HG03175 (cell line): ENCODE data around the gene CCDC82.

ENCODE experiments used
- ATAC-seq: cut with Tn5 transposase; IDR thresholded peaks from one replicate; pipeline ENCODE4 v1.9.1; 2021; ENCODE audit warnings: mild to moderate bottlenecking, moderate library complexity; ENCODE audit not compliant: unreplicated experiment

The CCDC82 gene

DNA sequence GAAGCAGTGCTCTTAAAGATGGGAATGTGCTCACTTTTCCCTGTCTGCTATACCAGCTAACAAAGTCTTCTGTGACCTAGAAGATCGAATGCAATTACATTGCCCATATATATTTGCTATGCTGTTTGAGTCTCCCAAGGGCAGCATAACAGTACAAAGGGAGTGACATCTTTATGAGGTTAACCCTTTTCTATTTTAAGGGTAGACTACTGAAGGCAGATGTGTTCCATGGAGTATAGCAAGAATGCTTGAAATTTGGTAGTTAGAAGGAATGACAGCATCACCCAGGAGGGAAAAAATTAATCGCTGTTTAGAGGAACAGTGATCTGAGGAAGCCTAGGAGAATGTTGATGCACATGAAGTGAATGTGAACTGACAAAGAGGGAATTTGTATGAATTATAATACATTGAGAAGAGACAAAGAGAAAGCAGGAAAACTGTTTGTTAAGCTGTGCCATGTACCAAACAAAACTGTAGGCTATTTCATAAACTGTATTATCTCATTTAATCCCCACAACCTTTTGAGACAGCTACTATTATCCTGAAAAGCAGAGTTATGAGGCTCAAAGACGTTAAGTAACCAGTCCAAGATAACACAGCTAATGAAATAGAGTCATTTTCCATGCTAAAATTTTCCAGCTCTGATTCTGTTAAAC is 59.7 kb downstream of the CCDC82 start:
- ATAC-seq: no peak

DNA sequence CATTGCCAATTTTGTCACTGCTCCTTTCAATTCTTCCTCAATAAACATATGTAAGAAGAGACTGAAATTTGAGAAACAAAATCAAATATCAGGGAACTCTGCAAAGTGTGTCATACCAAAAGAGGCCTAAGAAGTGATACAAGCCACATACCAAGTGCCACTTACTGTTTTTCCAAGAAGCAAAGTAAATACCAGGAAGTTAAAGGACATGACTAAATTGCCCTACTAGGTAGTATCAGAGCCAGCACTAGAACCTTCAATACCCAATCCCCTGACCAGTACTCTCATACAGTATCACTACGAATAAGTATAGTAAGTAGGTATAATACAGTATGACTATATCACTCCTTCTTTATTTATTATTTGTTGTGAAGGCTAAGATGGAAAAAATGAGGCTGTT is 60.3 kb downstream of the CCDC82 start:
- no peak for ATAC-seq

DNA sequence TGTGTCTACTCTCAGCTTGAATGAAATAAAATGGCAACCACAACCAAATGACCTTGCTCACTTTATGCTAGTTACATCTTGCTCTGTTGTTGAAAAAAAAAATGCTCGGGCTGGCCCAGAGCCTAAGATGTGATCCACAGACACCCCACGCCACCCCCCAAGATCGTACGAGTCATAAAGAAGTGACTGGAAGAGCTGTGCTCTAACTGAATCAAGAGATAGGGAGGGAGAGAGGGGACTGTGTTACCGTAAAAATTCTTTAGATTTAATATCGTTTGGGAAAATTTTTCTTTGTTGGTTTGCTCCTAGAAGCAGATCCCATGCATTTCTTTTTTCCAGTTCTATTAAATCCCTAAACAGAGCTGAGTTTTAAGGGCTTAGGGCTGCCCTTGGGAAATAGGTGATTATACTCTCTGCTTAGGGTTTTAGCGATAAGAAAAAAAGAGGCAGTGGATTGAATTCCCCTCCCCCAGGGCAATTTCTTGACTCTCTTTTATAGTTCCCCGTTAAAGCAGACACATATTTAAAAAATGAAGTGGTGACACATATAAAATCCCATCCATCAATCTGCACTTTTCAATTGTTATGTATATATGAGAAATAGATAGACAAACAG is 61.2 kb downstream of the CCDC82 start:
- ATAC-seq: no peak

DNA sequence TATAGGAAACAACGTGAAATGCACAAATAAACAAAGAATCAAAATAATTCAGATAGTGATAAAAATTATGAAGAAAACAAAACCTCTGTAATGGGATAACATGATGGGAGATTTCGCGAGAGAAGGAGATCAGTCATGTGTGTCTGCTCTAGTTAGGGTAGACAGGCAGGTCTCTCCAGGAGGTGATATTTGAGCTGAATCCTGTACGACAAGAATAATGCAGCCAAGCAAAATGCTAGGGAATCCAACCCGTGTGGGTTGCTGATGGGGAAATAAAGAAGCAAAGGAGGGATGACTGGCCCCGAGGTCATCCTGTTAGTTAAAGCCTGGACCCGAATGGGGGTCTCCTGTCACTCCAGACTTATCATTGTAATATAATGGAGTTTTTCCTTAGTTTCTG is 62.8 kb downstream of the CCDC82 start:
- no peak for ATAC-seq

DNA sequence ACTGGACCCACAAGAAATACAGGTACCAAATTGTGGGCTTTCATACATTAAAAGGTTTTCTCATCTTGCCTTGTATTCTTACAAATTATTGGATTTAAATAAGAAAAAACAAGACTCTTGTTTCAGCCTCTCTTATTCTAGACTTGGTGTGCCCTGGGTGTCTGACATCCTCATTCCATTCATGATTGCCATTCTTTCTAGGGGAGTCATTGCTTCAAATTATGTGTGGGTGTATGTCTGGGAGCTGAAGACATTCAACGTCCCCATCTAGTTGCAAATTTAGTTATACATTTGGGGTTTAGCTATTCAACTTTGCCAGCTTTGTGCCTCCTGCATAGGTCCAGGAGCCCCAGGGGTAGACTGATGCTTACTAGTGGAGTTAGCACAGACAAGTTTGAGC is 64.8 kb downstream of the CCDC82 start:
- no peak for ATAC-seq

DNA sequence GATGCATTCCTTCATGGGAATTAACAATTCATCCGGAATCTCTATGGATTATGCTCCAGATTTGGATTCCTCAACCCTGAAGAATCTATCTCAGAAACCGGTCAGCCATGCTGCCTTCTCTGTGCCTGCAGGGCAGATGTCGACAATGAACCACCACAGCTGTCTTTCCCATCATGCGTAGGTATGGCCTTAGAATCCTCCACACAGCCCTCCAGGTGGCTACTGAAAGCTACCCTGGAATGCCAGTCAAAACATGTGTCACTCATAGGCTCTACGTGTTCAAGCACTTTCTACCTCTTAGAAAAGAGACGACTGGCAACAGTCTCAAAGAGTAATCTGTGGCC is 66.1 kb downstream of the CCDC82 start:
- ATAC-seq: no peak

DNA sequence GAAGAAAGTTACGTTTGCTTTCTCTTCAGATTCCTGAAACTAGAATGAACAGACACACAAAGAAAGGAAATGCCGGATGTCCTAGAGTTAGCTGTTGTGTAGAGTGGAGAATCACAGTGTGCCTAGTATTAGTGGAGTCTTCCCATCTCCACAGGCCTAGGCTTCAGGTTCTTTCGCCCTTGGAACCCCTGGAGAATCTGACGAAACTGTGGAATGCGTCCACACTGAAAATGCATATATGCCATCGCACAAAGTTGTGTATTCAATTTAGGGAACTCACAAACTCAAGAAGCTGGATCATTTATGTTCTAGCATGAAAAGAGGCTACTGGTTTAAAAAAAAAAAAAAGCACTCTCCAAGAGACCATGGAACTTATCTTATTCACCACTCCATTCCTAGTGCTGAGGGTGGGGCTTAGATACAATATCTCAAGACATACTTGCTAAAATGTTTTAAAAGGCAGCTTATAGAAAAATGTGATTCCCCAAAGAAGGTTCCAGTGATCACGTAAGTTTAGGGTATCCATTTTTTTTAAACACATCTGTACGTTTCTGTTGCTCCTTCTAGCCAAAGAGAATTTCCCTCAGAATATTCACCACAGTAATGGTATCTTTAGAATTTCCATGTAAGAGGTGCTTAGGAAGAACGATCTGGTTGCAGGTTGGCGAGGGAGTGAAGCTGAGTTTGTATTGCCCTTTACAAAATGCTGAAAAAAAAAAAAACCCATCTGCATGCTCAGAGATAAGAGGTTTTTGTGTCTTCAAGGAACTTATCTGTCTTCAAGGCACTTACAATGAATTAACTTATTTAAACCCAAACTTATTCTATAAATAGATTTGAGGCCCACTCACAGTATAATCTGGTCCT is 66.7 kb downstream of the CCDC82 start:
- ATAC-seq: no peak

DNA sequence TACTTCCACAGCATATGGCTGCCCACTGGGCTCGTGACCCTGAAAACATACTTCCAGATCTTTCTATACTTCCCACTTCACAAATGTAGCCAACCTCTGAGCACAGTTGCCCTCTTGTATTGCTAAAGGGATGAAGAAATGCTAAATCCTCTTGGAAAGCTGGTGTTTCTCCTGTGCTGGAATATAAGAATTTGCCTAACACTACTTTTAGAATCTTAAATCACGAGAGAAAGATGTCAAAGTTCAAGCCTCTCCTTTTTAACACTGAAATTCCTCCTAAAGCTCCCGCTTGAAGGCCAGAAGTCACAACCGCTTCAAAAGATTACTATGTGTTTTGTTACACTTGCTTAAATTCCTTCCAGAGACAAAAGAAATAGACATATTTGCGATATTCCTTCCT is 68.6 kb downstream of the CCDC82 start:
- ATAC-seq: no peak

DNA sequence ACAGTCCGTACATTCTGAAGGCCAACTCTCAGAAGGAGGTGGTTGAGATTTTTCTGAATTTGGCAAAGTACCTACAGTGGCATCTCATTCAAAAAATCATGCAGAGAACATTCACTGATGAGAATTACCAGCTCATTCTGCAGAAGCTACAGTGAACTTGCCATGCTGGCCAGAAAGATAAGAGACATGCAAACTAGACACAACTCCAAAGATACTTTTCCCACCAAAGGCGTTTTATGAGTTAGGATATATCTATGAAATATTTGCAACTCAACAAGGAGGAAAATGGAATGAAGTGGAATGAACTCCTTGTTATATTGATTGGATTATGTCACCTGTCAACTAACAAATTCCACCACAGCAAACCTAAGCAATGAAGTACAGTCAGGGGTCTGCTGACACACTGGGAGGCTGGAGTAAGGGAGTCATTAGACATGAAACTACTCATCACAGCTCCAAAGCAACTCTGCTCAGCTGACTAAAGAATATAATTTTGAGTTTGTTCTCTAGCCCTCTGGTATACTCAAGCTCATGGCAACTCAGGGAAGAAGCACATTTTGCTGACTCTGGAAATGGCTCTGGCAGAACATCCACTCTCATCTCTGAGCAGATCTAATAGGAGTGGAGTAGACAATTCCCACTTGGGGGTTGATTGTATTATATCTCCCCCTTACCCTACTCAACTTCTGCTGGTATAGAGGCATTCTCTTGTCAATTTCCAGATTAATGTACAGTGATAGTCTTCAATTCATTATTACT is 69.6 kb downstream of the CCDC82 start:
- no peak for ATAC-seq

DNA sequence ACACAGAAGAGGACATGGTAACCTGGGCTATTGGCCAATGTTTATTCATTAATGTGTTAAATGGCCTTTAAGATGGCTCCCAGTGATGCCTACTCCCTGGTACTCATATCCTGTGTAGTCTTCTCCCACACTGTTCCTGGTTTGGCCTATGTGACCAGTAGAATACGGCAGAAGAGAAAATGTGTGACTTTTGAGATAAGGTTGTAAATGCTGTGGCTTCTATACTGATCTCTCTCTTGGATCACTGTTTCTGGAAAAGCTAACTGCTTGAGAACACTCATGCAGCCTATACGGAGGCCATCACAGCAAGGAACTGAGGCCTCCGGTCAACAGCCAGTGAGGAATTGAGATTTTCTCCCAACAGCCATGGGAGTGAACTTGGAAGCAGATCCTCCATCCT is 70.9 kb downstream of the CCDC82 start:
- no peak for ATAC-seq

DNA sequence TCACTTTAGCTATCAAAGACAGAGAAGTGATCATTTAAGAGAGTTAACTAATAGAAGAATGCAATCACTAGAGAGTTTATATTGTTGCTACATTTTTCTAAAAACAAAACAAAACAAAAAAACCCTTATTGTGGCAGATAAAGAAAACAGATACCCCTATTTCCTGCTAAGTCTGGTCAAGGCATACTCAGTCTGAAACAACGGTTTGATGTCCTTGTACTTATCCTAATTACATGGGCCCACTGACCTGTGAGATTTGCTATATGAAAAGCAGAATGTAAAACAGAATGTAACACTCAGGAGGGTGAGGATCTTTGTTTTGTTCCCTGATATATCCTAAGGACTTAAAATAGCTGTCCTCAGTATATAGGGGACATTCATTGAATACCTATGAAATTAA is 71.3 kb downstream of the CCDC82 start:
- ATAC-seq: no peak

DNA sequence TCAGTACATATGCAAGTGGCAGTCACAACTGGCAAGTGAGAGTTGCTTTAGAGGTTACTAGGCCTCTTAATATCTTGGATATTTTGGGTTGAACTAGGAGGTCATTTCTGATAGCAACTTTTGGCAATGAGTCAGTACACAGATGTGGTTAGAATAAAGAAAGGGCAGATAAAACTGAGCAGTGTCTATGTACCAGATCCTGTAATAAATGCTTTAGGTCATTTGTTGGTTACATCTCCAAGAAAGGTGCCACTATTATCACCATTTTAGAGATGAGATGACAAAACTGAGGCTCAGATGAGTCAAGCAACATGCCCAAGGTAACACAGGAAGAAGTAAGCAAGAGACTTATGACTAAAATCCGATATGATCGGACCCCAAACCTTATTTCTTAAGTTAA is 71.7 kb downstream of the CCDC82 start:
- ATAC-seq: no peak

DNA sequence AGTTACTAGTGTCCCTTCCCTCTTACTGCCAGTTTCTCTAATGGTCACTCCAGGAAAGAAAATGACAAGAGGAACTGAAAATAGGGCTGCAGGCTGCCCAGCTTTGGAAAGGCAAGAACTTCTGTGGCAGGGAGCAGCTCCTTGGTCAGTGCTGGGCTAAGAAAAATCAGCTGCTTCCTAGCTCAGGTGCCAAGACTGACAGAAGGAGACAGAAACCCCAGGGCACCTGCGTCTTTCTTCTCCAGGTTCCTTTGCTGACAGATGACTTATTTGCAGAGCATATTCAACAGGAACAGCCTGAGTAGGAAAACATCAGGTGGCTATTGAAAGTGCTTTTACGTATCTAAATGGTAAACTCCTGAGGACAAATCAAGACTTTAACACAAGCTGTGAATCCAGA is 72.1 kb downstream of the CCDC82 start:
- no peak for ATAC-seq

DNA sequence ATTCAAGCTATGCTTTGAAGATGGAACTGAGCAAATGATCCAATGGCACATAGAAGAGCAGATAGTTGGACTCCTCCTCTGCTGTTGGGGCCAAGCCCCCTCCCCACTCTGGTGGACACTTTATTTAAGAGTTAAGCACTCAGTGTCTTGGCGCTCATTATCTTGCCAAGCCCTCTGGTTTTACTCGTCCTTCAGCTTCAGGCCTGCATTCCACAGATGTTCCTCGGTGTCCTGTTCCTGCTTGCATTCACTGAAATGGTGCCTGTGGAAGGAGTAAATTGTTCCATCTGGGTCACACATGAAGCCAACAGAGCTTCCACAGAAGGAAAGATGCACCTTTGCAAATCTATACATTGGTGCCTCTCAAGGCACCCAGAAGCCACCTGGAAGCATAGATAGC is 72.8 kb downstream of the CCDC82 start:
- no peak for ATAC-seq

DNA sequence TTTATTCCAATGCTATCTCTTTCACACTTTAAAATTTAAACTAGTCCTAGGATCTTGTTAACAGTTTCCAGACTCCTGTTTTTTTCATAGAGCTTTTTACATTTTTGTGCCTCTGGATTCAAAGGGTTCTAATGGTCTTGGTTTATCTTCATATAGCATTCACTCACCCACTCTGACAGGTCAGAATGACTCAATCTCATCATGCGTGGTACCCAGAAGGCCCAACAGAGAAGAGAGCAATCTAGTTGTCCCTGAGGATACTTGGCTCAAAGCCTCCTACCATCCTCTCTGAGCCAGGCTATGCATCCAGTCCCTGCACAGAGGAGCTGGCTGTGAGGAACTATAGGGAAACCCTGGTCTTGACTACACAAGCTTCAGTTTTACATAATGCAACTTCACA is 74.2 kb downstream of the CCDC82 start:
- ATAC-seq: no peak

DNA sequence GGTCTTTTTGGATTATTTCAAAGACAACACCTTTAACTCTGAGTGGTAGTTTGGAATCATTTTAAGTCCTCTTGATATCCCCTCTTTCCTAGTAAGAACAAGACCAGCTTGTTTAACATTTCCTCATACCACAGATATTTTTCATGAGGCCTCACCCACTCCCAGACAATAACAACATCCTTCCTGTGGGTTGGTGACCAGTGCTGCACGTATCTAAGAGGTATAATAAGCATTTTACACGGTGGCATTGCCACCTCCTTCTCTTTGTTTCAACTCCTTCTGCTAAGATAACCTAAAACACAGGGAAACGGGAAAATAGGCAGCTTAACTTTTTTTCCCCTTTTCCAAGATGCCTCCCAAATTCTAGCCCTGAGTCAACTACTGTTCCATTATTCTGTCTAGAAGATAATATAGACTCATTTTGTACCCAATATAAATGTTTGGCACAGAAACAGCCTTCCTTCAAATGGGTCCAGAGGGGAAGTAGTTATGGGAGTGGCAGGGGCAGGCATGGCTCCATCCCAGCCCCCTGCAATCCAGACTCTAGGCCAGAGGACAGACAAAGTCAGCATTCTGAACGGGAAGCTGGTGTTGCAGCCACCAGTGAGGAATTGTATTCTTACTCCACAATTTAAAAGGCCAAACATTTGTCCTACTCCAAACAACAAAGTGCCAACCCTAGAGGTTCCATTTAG is 75.2 kb downstream of the CCDC82 start:
- no peak for ATAC-seq

DNA sequence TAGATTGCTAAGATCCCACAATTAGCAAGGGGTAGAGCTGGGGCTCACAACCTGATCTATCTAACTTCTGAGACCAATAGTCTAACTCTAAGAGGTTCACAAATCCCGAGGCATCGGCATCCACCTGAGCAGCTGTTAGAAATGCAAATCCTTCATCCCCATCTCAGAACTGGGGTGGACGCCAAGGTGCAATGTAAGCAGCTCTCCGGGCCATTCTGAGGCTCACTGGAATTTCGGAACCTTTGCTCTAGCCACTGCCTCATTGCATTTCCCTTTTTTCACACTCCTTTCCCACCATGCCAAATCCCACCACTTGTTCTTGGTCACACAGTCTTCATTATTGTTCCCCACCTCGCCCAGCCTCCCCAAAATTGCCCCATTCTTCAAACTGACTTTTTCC is 76.5 kb downstream of the CCDC82 start:
- no peak for ATAC-seq

DNA sequence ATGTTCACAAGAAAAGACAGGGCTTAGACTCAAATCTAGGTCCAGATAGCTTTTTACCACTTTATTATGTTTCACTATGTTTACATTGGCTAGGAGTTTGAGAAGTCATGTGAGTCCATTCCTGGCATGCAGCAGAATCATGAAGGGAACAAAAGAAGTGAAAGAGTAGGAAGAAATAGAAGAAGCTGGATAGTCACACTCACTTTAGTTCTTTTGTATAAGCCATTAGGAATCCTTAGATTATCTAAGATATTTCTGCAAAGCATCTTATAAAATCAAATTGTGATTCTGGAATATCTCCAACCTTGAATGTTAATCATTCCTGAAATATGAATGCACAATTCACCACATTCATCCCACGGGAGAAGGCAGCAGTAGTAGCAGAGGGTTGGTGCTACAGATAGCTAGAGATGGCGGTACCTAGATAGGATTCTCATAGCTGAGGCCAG is 78.6 kb downstream of the CCDC82 start:
- ATAC-seq: no peak

DNA sequence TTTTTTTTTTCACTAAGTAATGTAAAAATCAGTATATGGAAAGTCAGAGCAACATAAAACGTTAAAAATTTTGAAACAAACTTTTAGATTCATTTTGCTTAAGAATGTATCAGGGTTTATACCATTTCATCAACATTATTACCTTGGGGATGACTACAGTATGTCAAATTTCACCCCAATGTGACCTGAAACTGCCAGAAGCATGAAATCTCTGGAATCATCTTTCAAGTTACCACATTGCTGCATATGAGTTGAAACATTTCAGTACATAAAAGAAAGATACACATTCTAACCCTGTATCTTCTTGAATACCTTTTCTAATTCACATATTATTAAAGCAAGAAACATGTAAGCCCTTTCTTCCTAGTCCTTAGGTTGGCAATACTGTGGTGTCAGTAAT is 79.5 kb downstream of the CCDC82 start:
- no peak for ATAC-seq

DNA sequence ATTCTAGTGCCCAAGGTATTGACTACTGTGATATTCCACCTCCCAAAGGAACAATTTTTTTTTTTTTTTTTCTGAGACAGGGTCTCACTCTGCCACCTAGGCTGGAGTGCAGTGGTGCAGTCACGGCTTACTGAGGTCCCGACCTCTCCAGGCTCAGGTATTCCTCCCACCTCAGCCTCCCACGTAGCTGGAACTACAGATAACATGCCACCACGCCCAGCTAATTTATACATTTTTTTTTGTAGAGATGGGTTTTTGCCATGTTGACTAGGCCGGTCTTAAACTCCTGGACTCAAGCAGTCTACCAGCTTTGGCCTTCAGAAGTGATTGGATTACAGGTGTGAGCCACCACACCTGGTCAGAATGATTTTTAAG is 80.1 kb downstream of the CCDC82 start:
- ATAC-seq: no peak
